ENCODE data around the gene TNN.

Gene TNN

GRCh38 chr1:175129644-175129996 is 62.0 kb downstream of the TNN start:
- no peaks in the 10 kb centered on the region for H3K36me3 ChIP-seq (ENCODE audit: control insufficient read depth in 2 of 2, insufficient read depth in 2 of 2, low read length in 2 of 2)
- H3K4me1 ChIP-seq (ENCODE audit: control insufficient read depth, insufficient read depth, low read length) = peaks cover 50% of the 10 kb centered on the region
- no peaks in the 10 kb centered on the region for H3K9me3 ChIP-seq (ENCODE audit: control insufficient read depth in 2 of 2, low read length in 2 of 2)
- no peak overlapping the region for H3K9ac ChIP-seq (ENCODE audit: low read length in 2 of 2)
- no peak overlapping the region for H3K4me3 ChIP-seq (ENCODE audit: low read length in 2 of 2)
- H3K27ac ChIP-seq (ENCODE audit: low read length) = peak overlapping the region; percentile 50
- no peaks in the 10 kb centered on the region for H3K27me3 ChIP-seq (ENCODE audit: control insufficient read depth in 1 of 2, insufficient read depth in 2 of 2, low read length in 2 of 2)

- peak overlapping the region in 1 of 2 donors; percentile 22 for H3K4me3 ChIP-seq (ENCODE audit: low read length in 2 of 2)
- H3K27me3 ChIP-seq (ENCODE audit: control insufficient read depth in 1 of 2, insufficient read depth in 2 of 2, low read length in 2 of 2) = no peaks in the 10 kb centered on the region
- H3K27ac ChIP-seq (ENCODE audit: low read length) = peak overlapping the region; percentile 50
- H3K36me3 ChIP-seq (ENCODE audit: control insufficient read depth in 2 of 2, insufficient read depth in 2 of 2, low read length in 2 of 2) = no peaks in the 10 kb centered on the region
- H3K4me1 ChIP-seq (ENCODE audit: control insufficient read depth, insufficient read depth, low read length) = peaks cover 50% of the 10 kb centered on the region
- no peaks in the 10 kb centered on the region for H3K9me3 ChIP-seq (ENCODE audit: control insufficient read depth in 2 of 2, low read length in 2 of 2)
- no peak overlapping the region for H3K9ac ChIP-seq (ENCODE audit: low read length in 2 of 2)
Observed at GRCh38 chr1:175129997-175130648, 62.5 kb downstream of the TNN start.

DNA sequence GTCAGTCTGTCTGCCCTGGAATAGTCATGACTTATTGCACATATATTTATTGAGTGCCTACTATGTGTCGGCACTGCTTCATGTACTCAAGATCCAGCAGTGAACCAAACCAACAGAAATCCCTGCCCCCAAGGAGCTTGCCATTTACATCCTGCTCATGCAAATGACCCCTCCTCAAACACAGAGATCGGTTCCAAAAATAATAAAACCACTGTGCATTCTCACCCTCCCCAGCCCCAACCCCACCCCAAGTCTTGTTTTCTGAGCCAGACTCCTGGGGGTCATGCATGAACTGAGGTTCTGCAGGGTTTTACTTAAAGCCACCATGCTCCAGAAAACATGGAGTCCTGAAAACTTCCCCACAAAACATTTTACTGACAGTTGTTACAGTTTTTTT is 63.0 kb downstream of the TNN start:
- Histone ChIP-seq H3K4me3 (ENCODE audit: low read length in 2 of 2) (no peak overlapping the region), H3K4me1 (ENCODE audit: control insufficient read depth, insufficient read depth, low read length) (peaks cover 53% of the 10 kb centered on the region), H3K27ac (ENCODE audit: low read length) (peak overlapping the region; percentile 50), H3K9ac (ENCODE audit: low read length in 2 of 2) (no peak overlapping the region), H3K36me3 (ENCODE audit: control insufficient read depth in 2 of 2, insufficient read depth in 2 of 2, low read length in 2 of 2) (no peaks in the 10 kb centered on the region), H3K9me3 (ENCODE audit: control insufficient read depth in 2 of 2, low read length in 2 of 2) (no peaks in the 10 kb centered on the region), H3K27me3 (ENCODE audit: control insufficient read depth in 1 of 2, insufficient read depth in 2 of 2, low read length in 2 of 2) (no peaks in the 10 kb centered on the region)

DNA sequence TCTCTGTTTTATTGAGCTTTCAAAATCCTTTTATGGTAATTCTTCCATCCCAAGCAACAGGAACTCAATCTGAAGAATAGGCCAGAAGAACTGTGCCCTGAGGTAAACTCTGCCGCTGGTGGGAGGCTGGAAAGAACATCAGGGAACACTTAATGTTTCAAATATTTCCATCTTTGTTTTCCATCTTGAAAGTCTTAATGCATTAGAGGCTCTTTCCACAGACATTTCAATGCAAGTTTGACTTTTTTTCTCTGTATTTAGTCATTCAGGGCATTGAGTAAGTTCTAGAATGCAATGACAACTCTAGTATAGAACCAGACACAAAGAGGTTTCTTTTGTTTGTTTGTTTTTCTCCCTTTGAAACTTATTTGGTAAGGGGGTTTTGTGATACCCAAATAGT is 63.5 kb downstream of the TNN start:
- H3K4me1 ChIP-seq (ENCODE audit: control insufficient read depth, insufficient read depth, low read length) = peaks cover 57% of the 10 kb centered on the region
- H3K27ac ChIP-seq (ENCODE audit: low read length) = peak overlapping the region; percentile 50
- no peaks in the 10 kb centered on the region for H3K36me3 ChIP-seq (ENCODE audit: control insufficient read depth in 2 of 2, insufficient read depth in 2 of 2, low read length in 2 of 2)
- no peak overlapping the region for H3K9ac ChIP-seq (ENCODE audit: low read length in 2 of 2)
- H3K9me3 ChIP-seq (ENCODE audit: control insufficient read depth in 2 of 2, low read length in 2 of 2) = no peaks in the 10 kb centered on the region
- no peaks in the 10 kb centered on the region for H3K27me3 ChIP-seq (ENCODE audit: control insufficient read depth in 1 of 2, insufficient read depth in 2 of 2, low read length in 2 of 2)
- no peak overlapping the region for H3K4me3 ChIP-seq (ENCODE audit: low read length in 2 of 2)

GRCh38 chr1:175132436-175132835 is 64.8 kb downstream of the TNN start:
- peak overlapping the region in 1 of 2 donors; percentile 8 for H3K4me3 ChIP-seq (ENCODE audit: low read length in 2 of 2)
- peak overlapping the region; percentile 50 for H3K27ac ChIP-seq (ENCODE audit: low read length)
- H3K4me1 ChIP-seq (ENCODE audit: control insufficient read depth, insufficient read depth, low read length) = peaks cover 53% of the 10 kb centered on the region
- no peak overlapping the region for H3K9ac ChIP-seq (ENCODE audit: low read length in 2 of 2)
- H3K36me3 ChIP-seq (ENCODE audit: control insufficient read depth in 2 of 2, insufficient read depth in 2 of 2, low read length in 2 of 2) = no peaks in the 10 kb centered on the region
- H3K9me3 ChIP-seq (ENCODE audit: control insufficient read depth in 2 of 2, low read length in 2 of 2) = no peaks in the 10 kb centered on the region
- H3K27me3 ChIP-seq (ENCODE audit: control insufficient read depth in 1 of 2, insufficient read depth in 2 of 2, low read length in 2 of 2) = no peaks in the 10 kb centered on the region

GRCh38 chr1:175133673-175134435 is 66.2 kb downstream of the TNN start:
- Histone ChIP-seq H3K27me3 (ENCODE audit: control insufficient read depth in 1 of 2, insufficient read depth in 2 of 2, low read length in 2 of 2) (no peaks in the 10 kb centered on the region), H3K9me3 (ENCODE audit: control insufficient read depth in 2 of 2, low read length in 2 of 2) (no peaks in the 10 kb centered on the region), H3K9ac (ENCODE audit: low read length in 2 of 2) (no peak overlapping the region), H3K36me3 (ENCODE audit: control insufficient read depth in 2 of 2, insufficient read depth in 2 of 2, low read length in 2 of 2) (no peaks in the 10 kb centered on the region), H3K4me1 (ENCODE audit: control insufficient read depth, insufficient read depth, low read length) (peaks cover 43% of the 10 kb centered on the region), H3K27ac (ENCODE audit: low read length) (no peak overlapping the region), H3K4me3 (ENCODE audit: low read length in 2 of 2) (no peak overlapping the region)

DNA sequence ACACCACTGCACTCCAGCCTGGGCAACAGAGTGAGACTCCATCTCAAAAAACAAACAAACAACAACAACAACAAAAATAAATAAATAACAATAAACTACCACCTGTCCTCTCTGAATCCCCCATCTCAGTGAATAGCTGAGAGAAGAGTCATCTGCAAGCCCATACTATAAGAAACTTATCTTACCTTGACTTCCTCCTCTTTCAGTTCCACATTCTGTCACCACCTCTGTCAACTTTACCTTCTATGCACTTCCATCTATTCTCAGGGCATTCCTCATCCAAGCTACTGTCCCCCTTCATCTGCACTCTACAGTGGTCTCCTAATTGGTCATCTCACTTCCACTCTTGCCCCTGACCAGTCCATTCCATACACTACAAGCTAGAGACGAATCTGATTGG is 66.9 kb downstream of the TNN start:
- Histone ChIP-seq H3K4me1 (ENCODE audit: control insufficient read depth, insufficient read depth, low read length) (peaks cover 40% of the 10 kb centered on the region), H3K27me3 (ENCODE audit: control insufficient read depth in 1 of 2, insufficient read depth in 2 of 2, low read length in 2 of 2) (no peaks in the 10 kb centered on the region), H3K27ac (ENCODE audit: low read length) (no peak overlapping the region), H3K4me3 (ENCODE audit: low read length in 2 of 2) (no peak overlapping the region), H3K9ac (ENCODE audit: low read length in 2 of 2) (no peak overlapping the region), H3K36me3 (ENCODE audit: control insufficient read depth in 2 of 2, insufficient read depth in 2 of 2, low read length in 2 of 2) (no peaks in the 10 kb centered on the region), H3K9me3 (ENCODE audit: control insufficient read depth in 2 of 2, low read length in 2 of 2) (no peaks in the 10 kb centered on the region)

GRCh38 chr1:175136246-175136645 is 68.6 kb downstream of the TNN start:
- no peak overlapping the region for H3K4me3 ChIP-seq (ENCODE audit: low read length in 2 of 2)
- H3K36me3 ChIP-seq (ENCODE audit: control insufficient read depth in 2 of 2, insufficient read depth in 2 of 2, low read length in 2 of 2) = no peaks in the 10 kb centered on the region
- H3K27ac ChIP-seq (ENCODE audit: low read length) = no peak overlapping the region
- H3K9me3 ChIP-seq (ENCODE audit: control insufficient read depth in 2 of 2, low read length in 2 of 2) = no peaks in the 10 kb centered on the region
- no peaks in the 10 kb centered on the region for H3K27me3 ChIP-seq (ENCODE audit: control insufficient read depth in 1 of 2, insufficient read depth in 2 of 2, low read length in 2 of 2)
- H3K9ac ChIP-seq (ENCODE audit: low read length in 2 of 2) = no peak overlapping the region
- H3K4me1 ChIP-seq (ENCODE audit: control insufficient read depth, insufficient read depth, low read length) = peaks cover 29% of the 10 kb centered on the region

DNA sequence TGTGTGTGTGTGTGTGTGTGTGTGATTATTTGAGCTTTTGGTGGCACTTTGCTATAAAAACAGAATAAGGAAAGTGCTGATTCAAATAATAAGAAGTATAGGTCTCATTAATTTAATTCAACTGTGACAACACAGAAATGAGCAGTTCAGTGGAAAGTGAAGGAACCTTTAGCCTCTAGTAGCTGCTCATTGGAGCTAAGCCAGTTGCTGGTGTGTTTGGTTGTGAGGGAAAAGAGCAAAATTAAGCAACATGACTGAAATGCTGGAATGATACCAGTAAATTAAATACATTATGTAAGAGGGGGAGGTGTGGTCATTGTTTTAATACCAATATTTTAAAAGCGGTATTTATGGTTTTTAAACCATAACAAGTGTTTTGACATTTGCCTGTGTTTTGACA is 69.7 kb downstream of the TNN start:
- no peak overlapping the region for H3K27ac ChIP-seq (ENCODE audit: low read length)
- H3K27me3 ChIP-seq (ENCODE audit: control insufficient read depth in 1 of 2, insufficient read depth in 2 of 2, low read length in 2 of 2) = no peaks in the 10 kb centered on the region
- no peak overlapping the region for H3K9ac ChIP-seq (ENCODE audit: low read length in 2 of 2)
- no peaks in the 10 kb centered on the region for H3K9me3 ChIP-seq (ENCODE audit: control insufficient read depth in 2 of 2, low read length in 2 of 2)
- H3K36me3 ChIP-seq (ENCODE audit: control insufficient read depth in 2 of 2, insufficient read depth in 2 of 2, low read length in 2 of 2) = no peaks in the 10 kb centered on the region
- peaks cover 20% of the 10 kb centered on the region for H3K4me1 ChIP-seq (ENCODE audit: control insufficient read depth, insufficient read depth, low read length)
- H3K4me3 ChIP-seq (ENCODE audit: low read length in 2 of 2) = no peak overlapping the region

DNA sequence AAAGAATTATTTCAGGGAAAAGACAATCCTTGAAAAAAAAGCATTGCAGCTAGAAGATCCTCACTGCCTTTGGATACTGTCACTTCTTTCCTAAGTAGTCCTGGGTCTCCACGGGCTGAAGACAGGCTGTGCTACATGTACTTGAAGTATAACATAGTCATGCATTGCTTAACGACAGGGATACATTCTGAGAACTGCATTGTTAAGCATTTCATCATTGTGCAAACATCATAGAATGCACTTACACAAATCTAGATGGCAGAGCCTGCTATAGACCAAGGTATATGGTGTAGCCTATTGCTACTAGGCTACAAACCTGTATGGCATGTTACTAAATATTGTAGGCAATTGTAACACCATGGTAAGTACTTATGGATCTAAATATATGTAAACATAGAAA is 70.9 kb downstream of the TNN start:
- Histone ChIP-seq H3K4me3 (ENCODE audit: low read length in 2 of 2) (no peak overlapping the region), H3K27me3 (ENCODE audit: control insufficient read depth in 1 of 2, insufficient read depth in 2 of 2, low read length in 2 of 2) (no peaks in the 10 kb centered on the region), H3K9me3 (ENCODE audit: control insufficient read depth in 2 of 2, low read length in 2 of 2) (no peaks in the 10 kb centered on the region), H3K9ac (ENCODE audit: low read length in 2 of 2) (no peak overlapping the region), H3K36me3 (ENCODE audit: control insufficient read depth in 2 of 2, insufficient read depth in 2 of 2, low read length in 2 of 2) (no peaks in the 10 kb centered on the region), H3K4me1 (ENCODE audit: control insufficient read depth, insufficient read depth, low read length) (peaks cover 10% of the 10 kb centered on the region), H3K27ac (ENCODE audit: low read length) (no peak overlapping the region)

DNA sequence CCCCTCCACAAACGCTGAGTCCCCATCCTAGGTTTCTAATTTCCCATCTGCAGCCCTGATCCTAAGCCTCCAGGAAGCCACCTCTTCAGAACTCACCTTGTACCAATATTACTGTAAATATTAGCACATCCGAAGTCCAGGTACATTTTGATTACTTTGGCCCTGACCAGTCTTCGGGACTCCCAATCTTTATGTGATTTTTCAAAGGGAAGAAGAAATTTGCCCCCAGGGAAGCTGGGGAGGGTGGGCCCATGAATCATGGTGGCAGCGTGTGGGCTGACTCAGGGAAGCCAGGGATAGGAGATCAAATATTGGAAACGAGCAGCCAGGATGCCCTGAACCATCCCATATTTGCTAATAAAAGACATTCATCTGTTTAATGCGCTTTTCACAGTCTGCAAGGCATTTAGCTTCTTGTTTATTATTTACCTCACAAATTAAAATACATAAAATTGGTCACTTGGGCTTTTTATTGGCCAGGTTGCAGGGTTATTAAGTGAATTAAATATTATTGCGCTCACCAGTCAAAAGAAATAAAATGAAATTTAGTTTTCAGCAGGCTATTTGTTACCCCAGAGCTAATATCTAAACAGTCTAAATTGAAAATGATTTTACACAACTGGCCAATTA is 78.4 kb downstream of the TNN start:
- no peaks in the 10 kb centered on the region for H3K9me3 ChIP-seq (ENCODE audit: control insufficient read depth in 2 of 2, low read length in 2 of 2)
- H3K9ac ChIP-seq (ENCODE audit: low read length in 2 of 2) = no peak overlapping the region
- peaks cover 11% of the 10 kb centered on the region for H3K4me1 ChIP-seq (ENCODE audit: control insufficient read depth, insufficient read depth, low read length)
- no peak overlapping the region for H3K4me3 ChIP-seq (ENCODE audit: low read length in 2 of 2)
- no peaks in the 10 kb centered on the region for H3K36me3 ChIP-seq (ENCODE audit: control insufficient read depth in 2 of 2, insufficient read depth in 2 of 2, low read length in 2 of 2)
- H3K27me3 ChIP-seq (ENCODE audit: control insufficient read depth in 1 of 2, insufficient read depth in 2 of 2, low read length in 2 of 2) = peaks cover 0 to 2% of the 10 kb centered on the region in 2 donors
- H3K27ac ChIP-seq (ENCODE audit: low read length) = no peak overlapping the region
